Activated CD4-positive, alpha-beta T cell treated with anti-CD3 and anti-CD28 coated beads, Interleukin-2, Interleukin-6, amounts not matched to agents 100 ng/mL and 50 ng/mL, durations not matched to agents 16 hours and 8 hours (primary cell): Measurements from ENCODE around the gene PARD3B.

Experiments
- DNase-seq: peaks from one replicate; pipeline ENCODE4 v3.0.0-alpha.2; 2020

Gene PARD3B

GRCh38 chr2:204544961-204545860, at the start of gene PARD3B:
PARD3B (plus strand) TSS chr2:204545475; CDS start chr2:204546000, 525 bp downstream.
- peak; percentile 31 for DNase-seq

GRCh38 chr2:204496779-204497178, 48.5 kb upstream of the PARD3B start:
- DNase-seq: no peak

- no peak for DNase-seq
Measured at GRCh38 chr2:204497855-204498254, 47.4 kb upstream of the PARD3B start.

GRCh38 chr2:204498291-204498690, 47.0 kb upstream of the PARD3B start:
- no peak for DNase-seq

GRCh38 chr2:204503869-204504268, 41.4 kb upstream of the PARD3B start:
- no peak for DNase-seq

GRCh38 chr2:204504594-204504993, 40.7 kb upstream of the PARD3B start:
- no peak for DNase-seq

GRCh38 chr2:204505488-204505887, 39.8 kb upstream of the PARD3B start:
- no peak for DNase-seq

GRCh38 chr2:204505946-204506345, 39.3 kb upstream of the PARD3B start:
- no peak for DNase-seq

GRCh38 chr2:204507636-204508035, 37.6 kb upstream of the PARD3B start:
- no peak for DNase-seq

GRCh38 chr2:204510709-204511420, 34.4 kb upstream of the PARD3B start:
- DNase-seq: no peak

- no peak for DNase-seq
Measured at GRCh38 chr2:204514439-204514838, 30.8 kb upstream of the PARD3B start.

- DNase-seq: no peak
Measured at GRCh38 chr2:204515416-204515815, 29.9 kb upstream of the PARD3B start.

GRCh38 chr2:204517154-204517553, 28.1 kb upstream of the PARD3B start:
- DNase-seq: no peak

- DNase-seq: no peak
Measured at GRCh38 chr2:204529795-204530463, 15.3 kb upstream of the PARD3B start.

- DNase-seq: no peak
Measured at GRCh38 chr2:204530464-204530805, 14.8 kb upstream of the PARD3B start.

- DNase-seq: no peak
Measured at GRCh38 chr2:204533629-204534370, 11.5 kb upstream of the PARD3B start.

- DNase-seq: no peak
Measured at GRCh38 chr2:204535356-204535755, 9.9 kb upstream of the PARD3B start.

- DNase-seq: no peak
Measured at GRCh38 chr2:204535764-204536163, 9.5 kb upstream of the PARD3B start.

GRCh38 chr2:204538182-204539018, 6.9 kb upstream of the PARD3B start:
- DNase-seq: no peak

GRCh38 chr2:204539019-204539385, 6.3 kb upstream of the PARD3B start:
- no peak for DNase-seq

GRCh38 chr2:204541637-204542036, 3.6 kb upstream of the PARD3B start:
- no peak for DNase-seq

- DNase-seq: no peak
Measured at GRCh38 chr2:204542982-204543608, 2.2 kb upstream of the PARD3B start.
